Karpas-422 (cell line): ENCODE measurements around the gene ALPK3. TPM values are rescaled to one million over a fixed set of nuclear protein-coding genes. Genes with fewer than 3 reads are reported as not detected.

Experiments
- DNase-seq: peaks from one replicate; pipeline ENCODE4 v3.0.0-alpha.2; 2015
- H2AFZ ChIP-seq: fragments of 200-600 bp; sonication (generic); 2 replicates; pipeline ENCODE4 v1.6.1; 2014; ENCODE audit warnings: antibody characterized with exemption, low read length, mixed read lengths
- H3K27ac ChIP-seq: fragments of 200-600 bp; sonication (generic); 2 replicates; pipeline ENCODE4 v1.5.1; 2014; ENCODE audit warnings: mild to moderate bottlenecking, low read length, moderate library complexity
- H3K27me3 ChIP-seq: fragments of 200-600 bp; sonication (generic); 2 replicates; pipeline ENCODE4 v1.6.1; 2014; ENCODE audit warnings: low read length, mixed read lengths
- H3K36me3 ChIP-seq: fragments of 200-600 bp; sonication (generic); 2 replicates; pipeline ENCODE4 v1.6.1; 2014; ENCODE audit warnings: low read length, mixed read lengths; ENCODE audit not compliant: insufficient read depth
- H3K4me1 ChIP-seq: fragments of 200-600 bp; sonication (generic); 2 replicates; pipeline ENCODE4 v1.6.1; 2014; ENCODE audit warnings: mild to moderate bottlenecking, low read length, mixed read lengths
- H3K4me2 ChIP-seq: fragments of 200-600 bp; sonication (generic); 2 replicates; pipeline ENCODE4 v1.6.1; 2014; ENCODE audit warnings: low read length, low read depth, mild to moderate bottlenecking; ENCODE audit not compliant: poor library complexity, severe bottlenecking
- H3K4me3 ChIP-seq: fragments of 200-600 bp; sonication (generic); 2 replicates; pipeline ENCODE4 v1.5.1; 2014; ENCODE audit warnings: mild to moderate bottlenecking, antibody characterized with exemption, low read length, mixed read lengths
- H3K79me2 ChIP-seq: fragments of 200-600 bp; sonication (generic); 2 replicates; pipeline ENCODE4 v1.6.1; 2014; ENCODE audit warnings: mild to moderate bottlenecking, low read length, mixed read lengths
- H3K9ac ChIP-seq: fragments of 200-600 bp; sonication (generic); 2 replicates; pipeline ENCODE4 v1.6.0; 2014; ENCODE audit warnings: low read length
- H3K9me2 ChIP-seq: fragments of 200-600 bp; sonication (generic), shearing (Covaris generic); replicated peaks from 2 replicates; pipeline ENCODE4 v1.6.0; 2014; ENCODE audit warnings: mild to moderate bottlenecking, low read length, moderate library complexity; ENCODE audit not compliant: insufficient read depth
- H3K9me3 ChIP-seq: fragments of 300-700, 200-600 bp; sonication (generic); 2 replicates; pipeline ENCODE4 v1.6.1; 2014; ENCODE audit warnings: low read length, mixed read lengths
- H4K20me1 ChIP-seq: fragments of 200-600 bp; sonication (generic); 2 replicates; pipeline ENCODE4 v1.6.1; 2014; ENCODE audit warnings: mild to moderate bottlenecking, antibody characterized with exemption, low read length, low read depth; ENCODE audit not compliant: insufficient read depth
- total RNA-seq: library from RNA; depleted of rRNA; stranded (reverse); fragments of >200 nt; shearing (Covaris generic); gene quantifications from 2 replicates; pipeline ENCODE4 v1.2.3, GENCODE V29; 2014; ENCODE audit warnings: low replicate concordance

The ALPK3 gene
- total RNA-seq, 1 experiment from 2014 or later, result 0.07 TPM

DNA sequence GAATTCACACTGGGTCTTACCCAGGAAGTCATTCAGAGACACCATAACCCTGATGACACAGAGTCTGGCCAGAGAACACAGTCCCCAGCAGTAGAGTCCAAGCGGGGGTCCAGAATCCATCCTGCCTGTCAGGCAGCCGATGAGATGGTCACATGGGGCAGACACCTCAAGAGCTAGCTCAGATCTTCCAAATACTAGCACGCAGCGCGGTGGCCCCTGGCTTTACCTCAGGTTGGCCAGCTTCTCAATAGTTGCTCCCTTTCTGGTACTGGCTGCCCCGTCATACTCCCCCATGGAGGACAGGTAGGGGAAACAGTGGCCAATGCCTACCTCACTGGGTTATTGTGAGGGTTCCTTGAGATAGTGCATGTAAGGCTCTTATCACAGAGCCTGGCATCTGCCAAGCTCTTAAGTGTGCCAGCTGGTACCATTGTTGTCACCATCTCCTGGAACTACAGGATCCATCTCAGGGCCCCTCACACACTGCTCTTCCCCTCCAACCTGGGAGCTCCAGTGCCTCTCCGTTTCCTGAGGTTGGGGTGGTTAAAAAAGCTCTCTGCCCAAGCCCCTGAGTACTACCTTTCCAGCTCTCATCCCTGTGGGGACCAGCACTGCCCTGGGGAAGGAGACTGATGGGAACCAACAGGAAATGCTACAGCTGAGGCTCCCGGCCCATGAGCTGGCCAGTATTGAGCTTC, 63.8 kb downstream of the ALPK3 start:
- Histone ChIP-seq H3K4me1 (no peaks in the 10 kb centered on the region), H3K27ac (no peak overlapping the region), H3K9ac (no peak overlapping the region), H4K20me1 (no peaks in the 10 kb centered on the region), H3K9me2 (no peaks in the 10 kb centered on the region), H3K9me3 (no peaks in the 10 kb centered on the region), H3K79me2 (no peaks in the 10 kb centered on the region), H3K27me3 (no peaks in the 10 kb centered on the region), H3K4me2 (no peak overlapping the region), H3K4me3 (no peak overlapping the region), H2AFZ (no peak overlapping the region), H3K36me3 (no peaks in the 10 kb centered on the region)
- no peak for DNase-seq

GRCh38 chr15:84881520-84881830, 64.3 kb downstream of the ALPK3 start:
- no peak overlapping the region for H3K4me2 ChIP-seq
- H3K36me3 ChIP-seq, result no peaks in the 10 kb centered on the region
- no peaks in the 10 kb centered on the region for H3K4me1 ChIP-seq
- H4K20me1 ChIP-seq, result no peaks in the 10 kb centered on the region
- H3K27me3 ChIP-seq, result no peaks in the 10 kb centered on the region
- no peak overlapping the region for H3K4me3 ChIP-seq
- no peak for DNase-seq
- H3K79me2 ChIP-seq, result no peaks in the 10 kb centered on the region
- no peak overlapping the region for H3K27ac ChIP-seq
- no peak overlapping the region for H3K9ac ChIP-seq
- H2AFZ ChIP-seq, result no peak overlapping the region
- H3K9me2 ChIP-seq, result no peaks in the 10 kb centered on the region
- H3K9me3 ChIP-seq, result no peaks in the 10 kb centered on the region

GRCh38 chr15:84883466-84883865, 66.3 kb downstream of the ALPK3 start:
- no peaks in the 10 kb centered on the region for H3K9me2 ChIP-seq
- no peaks in the 10 kb centered on the region for H3K4me1 ChIP-seq
- no peaks in the 10 kb centered on the region for H3K79me2 ChIP-seq
- no peaks in the 10 kb centered on the region for H3K9me3 ChIP-seq
- H3K9ac ChIP-seq, result no peak overlapping the region
- DNase-seq, result no peak
- no peaks in the 10 kb centered on the region for H3K27me3 ChIP-seq
- no peak overlapping the region for H3K27ac ChIP-seq
- no peak overlapping the region for H3K4me2 ChIP-seq
- H4K20me1 ChIP-seq, result no peaks in the 10 kb centered on the region
- no peak overlapping the region for H3K4me3 ChIP-seq
- H2AFZ ChIP-seq, result no peak overlapping the region
- no peaks in the 10 kb centered on the region for H3K36me3 ChIP-seq

- H3K4me1 ChIP-seq, result no peaks in the 10 kb centered on the region
- H3K9me2 ChIP-seq, result no peaks in the 10 kb centered on the region
- H3K9me3 ChIP-seq, result no peaks in the 10 kb centered on the region
- H3K79me2 ChIP-seq, result no peaks in the 10 kb centered on the region
- DNase-seq, result no peak
- H4K20me1 ChIP-seq, result no peaks in the 10 kb centered on the region
- no peaks in the 10 kb centered on the region for H3K36me3 ChIP-seq
- no peak within 1 kb of the TSS for H3K27ac ChIP-seq
- no peak within 1 kb of the TSS for H3K4me2 ChIP-seq
- H3K9ac ChIP-seq, result no peak within 1 kb of the TSS
- no peak within 1 kb of the TSS for H3K4me3 ChIP-seq
- H3K27me3 ChIP-seq, result no peaks in the 10 kb centered on the region
- H2AFZ ChIP-seq, result no peak within 1 kb of the TSS
Measured at GRCh38 chr15:84883916-84884781, 67.0 kb downstream of the ALPK3 start, which contains the start of gene SLC28A1. Gene SLC28A1 (plus strand): TSS chr15:84884662. CDS start chr15:84887761, 3,099 bp downstream.

DNA sequence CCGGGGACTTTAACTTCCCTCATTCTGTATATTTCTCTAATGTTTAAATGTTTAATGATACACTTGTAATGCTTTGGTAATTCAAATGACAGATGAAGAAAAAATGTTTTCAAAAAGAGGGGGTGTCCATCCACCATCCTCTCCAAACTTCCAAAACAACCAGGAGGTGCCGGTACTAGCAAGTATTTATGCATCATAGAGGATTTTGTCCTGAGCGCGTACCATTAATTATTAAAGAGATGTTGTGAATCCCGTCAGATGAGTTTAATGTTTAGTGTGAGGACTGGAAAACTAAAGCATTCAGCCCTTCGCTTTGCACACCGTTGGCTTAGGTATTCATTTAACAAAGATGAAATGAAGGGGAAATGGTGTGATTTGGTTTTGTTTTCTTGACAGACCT, 68.6 kb downstream of the ALPK3 start:
- Histone ChIP-seq H3K4me1 (no peaks in the 10 kb centered on the region), H3K27ac (no peak overlapping the region), H3K36me3 (no peaks in the 10 kb centered on the region), H3K4me3 (no peak overlapping the region), H3K79me2 (no peaks in the 10 kb centered on the region), H3K9me2 (no peaks in the 10 kb centered on the region), H4K20me1 (no peaks in the 10 kb centered on the region), H3K27me3 (no peaks in the 10 kb centered on the region), H2AFZ (no peak overlapping the region), H3K9me3 (no peaks in the 10 kb centered on the region), H3K4me2 (no peak overlapping the region), H3K9ac (no peak overlapping the region)
- DNase-seq, result no peak

DNA sequence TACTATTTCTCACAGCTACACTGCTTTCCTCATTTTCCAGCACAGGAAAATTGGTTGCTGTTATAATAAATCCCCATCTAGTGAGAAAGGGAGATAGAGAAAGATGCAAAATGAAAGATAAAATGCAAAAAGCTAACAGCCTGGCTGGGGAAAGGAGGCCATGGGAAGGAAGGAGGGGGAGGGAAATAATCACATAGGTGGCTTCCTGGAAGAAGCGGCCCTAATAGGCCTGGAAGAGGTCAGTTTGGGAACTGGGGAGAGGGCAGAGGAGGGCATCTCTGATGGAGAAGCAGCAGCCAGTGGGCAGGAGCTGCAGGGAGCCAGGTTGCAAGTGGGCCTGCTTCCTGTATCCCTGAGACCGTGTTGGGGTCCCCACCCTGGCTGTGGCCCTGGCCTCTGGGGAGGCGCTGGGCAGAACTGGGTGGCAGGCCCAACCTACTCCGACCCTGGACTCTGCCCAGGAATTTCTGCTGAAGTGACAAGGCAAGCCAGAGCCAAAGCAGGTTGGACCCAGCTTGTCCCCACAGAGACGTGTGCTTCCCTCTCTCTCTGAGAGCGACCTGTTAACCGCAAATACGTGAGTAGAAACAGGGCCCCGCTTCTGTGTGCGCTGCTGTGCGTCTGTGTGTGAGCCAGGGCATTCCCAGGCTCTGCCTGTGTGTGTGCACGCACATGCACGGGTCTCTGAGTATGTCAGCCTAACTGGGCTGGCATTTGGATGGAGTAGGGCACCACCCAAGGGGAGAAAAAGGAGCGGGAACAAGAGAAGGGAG, 69.2 kb downstream of the ALPK3 start:
- Histone ChIP-seq H3K9me3 (no peaks in the 10 kb centered on the region), H2AFZ (no peak overlapping the region), H3K9me2 (no peaks in the 10 kb centered on the region), H3K27ac (no peak overlapping the region), H3K4me3 (no peak overlapping the region), H4K20me1 (no peaks in the 10 kb centered on the region), H3K9ac (no peak overlapping the region), H3K27me3 (no peaks in the 10 kb centered on the region), H3K36me3 (no peaks in the 10 kb centered on the region), H3K4me2 (no peak overlapping the region), H3K4me1 (no peaks in the 10 kb centered on the region), H3K79me2 (no peaks in the 10 kb centered on the region)
- DNase-seq, result no peak

DNA sequence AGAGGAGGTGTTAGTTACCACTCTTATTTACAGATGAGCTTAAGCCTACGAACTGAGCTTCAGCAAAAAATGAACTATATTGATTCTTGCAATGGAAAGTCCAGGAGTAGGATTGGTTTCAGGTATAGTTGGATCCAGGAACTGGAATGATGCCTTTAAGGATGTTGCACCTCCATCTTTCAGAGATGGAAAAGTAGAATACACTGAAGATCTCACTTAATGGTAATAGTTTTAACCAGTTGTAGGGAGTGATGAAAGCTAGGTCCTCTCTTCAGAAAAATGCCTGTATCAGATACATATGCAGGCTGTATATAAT, 69.8 kb downstream of the ALPK3 start:
- H3K27ac ChIP-seq, result no peak overlapping the region
- DNase-seq, result no peak
- H3K4me1 ChIP-seq, result no peaks in the 10 kb centered on the region
- H3K79me2 ChIP-seq, result no peaks in the 10 kb centered on the region
- no peaks in the 10 kb centered on the region for H3K9me2 ChIP-seq
- H3K9ac ChIP-seq, result no peak overlapping the region
- H3K4me3 ChIP-seq, result no peak overlapping the region
- H3K36me3 ChIP-seq, result no peaks in the 10 kb centered on the region
- H3K9me3 ChIP-seq, result no peaks in the 10 kb centered on the region
- H4K20me1 ChIP-seq, result no peaks in the 10 kb centered on the region
- no peaks in the 10 kb centered on the region for H3K27me3 ChIP-seq
- no peak overlapping the region for H2AFZ ChIP-seq
- no peak overlapping the region for H3K4me2 ChIP-seq

DNA sequence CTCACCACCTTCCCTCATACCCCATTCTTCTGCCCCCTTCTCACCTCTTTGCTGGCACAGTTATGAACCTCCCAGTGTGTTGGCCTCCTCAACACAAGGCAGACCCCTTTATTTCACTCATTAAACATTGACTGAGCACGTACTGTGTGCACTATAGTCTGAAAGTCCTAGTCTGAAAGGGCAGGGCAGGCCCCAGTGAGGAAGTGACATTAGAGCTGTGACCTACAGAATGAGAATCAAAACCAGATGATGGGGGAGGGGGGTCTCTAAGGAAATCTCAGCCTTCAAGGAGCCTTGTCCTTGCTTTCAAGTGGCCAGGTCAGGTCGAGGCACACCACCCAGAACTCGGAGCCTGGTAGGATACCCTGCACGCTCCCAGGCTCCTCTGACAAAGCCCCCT, 70.8 kb downstream of the ALPK3 start:
- Histone ChIP-seq H4K20me1 (no peaks in the 10 kb centered on the region), H3K27me3 (no peaks in the 10 kb centered on the region), H3K4me3 (no peak overlapping the region), H3K79me2 (no peaks in the 10 kb centered on the region), H3K9me2 (no peaks in the 10 kb centered on the region), H3K4me1 (no peaks in the 10 kb centered on the region), H3K4me2 (no peak overlapping the region), H3K36me3 (no peaks in the 10 kb centered on the region), H3K27ac (no peak overlapping the region), H2AFZ (no peak overlapping the region), H3K9ac (no peak overlapping the region), H3K9me3 (no peaks in the 10 kb centered on the region)
- DNase-seq, result no peak
